GM12872 (cell line): ENCODE results near the gene CTAGE8.
"Not testable (repeated sequence)": the region's sequence is repeated elsewhere in the genome, so short reads cannot be mapped to it uniquely, and the experiment has no call there.

Source experiments
- CTCF ChIP-seq: IDR thresholded peaks from 3 replicates; pipeline ENCODE4 v1.5.1; 2011; ENCODE audit warnings: low read depth, mild to moderate bottlenecking, low read length, moderate library complexity; ENCODE audit not compliant: insufficient read depth

CTAGE8 gene

GRCh38 chr7:144269188-144269587 lies at the start of gene CTAGE8:
Gene CTAGE8 (minus strand): TSS chr7:144269288. CDS start chr7:144269250, 38 bp downstream.
- not testable (repeated sequence) for TF ChIP-seq CTCF

GRCh38 chr7:144311872-144312469 lies 42.9 kb upstream of the CTAGE8 start, which contains the start of gene OR2A1:
Gene OR2A1 (plus strand): TSS chr7:144312419. CDS start chr7:144318125, 5,706 bp downstream.
- not testable (repeated sequence) for TF ChIP-seq CTCF

- not testable (repeated sequence) for TF ChIP-seq CTCF
Measured at GRCh38 chr7:144264692-144265091, 4.4 kb downstream of the CTAGE8 start, which contains the start of gene OR2A7. Gene OR2A7 (minus strand): TSS chr7:144264792. CDS start chr7:144259628, 5,164 bp downstream.

GRCh38 chr7:144256112-144256511 lies 13.0 kb downstream of the CTAGE8 start:
- no peak for TF ChIP-seq CTCF

- no peak for TF ChIP-seq CTCF
Measured at GRCh38 chr7:144255471-144255897, 13.6 kb downstream of the CTAGE8 start.

- not testable (repeated sequence) for TF ChIP-seq CTCF
Measured at GRCh38 chr7:144239365-144239764, 29.7 kb downstream of the CTAGE8 start, which contains the start of gene OR2A42. Gene OR2A42 (minus strand): TSS chr7:144239605. CDS start chr7:144232843, 6,762 bp downstream.
